K562 (cell line): ENCODE results near the gene ANXA3. TPM values are rescaled to one million over a fixed set of nuclear protein-coding genes. Genes with fewer than 3 reads are reported as not detected.

ENCODE experiments used
- ARID2 ChIP-seq: fragments of 450-650 bp; IDR thresholded peaks from 2 replicates; pipeline ENCODE4 v1.6.1; 2017; ENCODE audit warnings: antibody characterized with exemption, mild to moderate bottlenecking
- CEBPZ ChIP-seq: fragments of 150-350 bp; IDR thresholded peaks from 2 replicates; pipeline ENCODE4 v1.6.1; 2014; ENCODE audit warnings: low read depth, mild to moderate bottlenecking, low read length, borderline replicate concordance
- CHD4 ChIP-seq: fragments of 200-600 bp; sonication (generic); IDR thresholded peaks from 3 replicates; pipeline ENCODE4 v1.6.1; 2012; ENCODE audit warnings: low read depth, mild to moderate bottlenecking, mixed read lengths, low read length, inconsistent platforms; ENCODE audit not compliant: insufficient read depth, insufficient replicate concordance, poor library complexity, severe bottlenecking
- EP400 ChIP-seq: fragments of 450-650 bp; IDR thresholded peaks from 2 replicates; pipeline ENCODE4 v1.6.1; 2017; ENCODE audit warnings: antibody characterized with exemption, mild to moderate bottlenecking, moderate library complexity
- HBP1 ChIP-seq: fragments of 450-650 bp; formaldehyde crosslinking; IDR thresholded peaks from 2 replicates; pipeline ENCODE4 v1.4.0; 2022; ENCODE audit warnings: missing genetic modification characterization
- HES1 ChIP-seq: fragments of 450-650 bp; IDR thresholded peaks from 2 replicates; pipeline ENCODE4 v1.6.1; 2016; ENCODE audit warnings: low read depth, mild to moderate bottlenecking, moderate library complexity
- HSF4 ChIP-seq: fragments of 250-450 bp; sonication (Bioruptor Pico); IDR thresholded peaks from 2 replicates; pipeline ENCODE4 v2.1.2; 2022; ENCODE audit warnings: mild to moderate bottlenecking, moderate library complexity, borderline replicate concordance
- MTF1 ChIP-seq: fragments of 250-450 bp; sonication (Bioruptor Pico); IDR thresholded peaks from 2 replicates; pipeline ENCODE4 v1.9.0; 2021; ENCODE audit warnings: moderate library complexity, mild to moderate bottlenecking, inconsistent platforms, borderline replicate concordance
- NELFE ChIP-seq: IDR thresholded peaks from 2 replicates; pipeline ENCODE4 v1.6.1; 2011; ENCODE audit warnings: mild to moderate bottlenecking; ENCODE audit not compliant: insufficient read depth, insufficient read length
- PHB2 ChIP-seq: fragments of 450-650 bp; IDR thresholded peaks from 2 replicates; pipeline ENCODE4 v1.6.1; 2017; ENCODE audit warnings: low read depth
- SMAD1 ChIP-seq: fragments of 150-350 bp; IDR thresholded peaks from 2 replicates; pipeline ENCODE4 v1.6.1; 2014; ENCODE audit warnings: low read length, low read depth; ENCODE audit not compliant: partially characterized antibody
- SMC3 ChIP-seq: conservative IDR thresholded peaks from 2 replicates; pipeline ENCODE4 v1.6.1; 2011; ENCODE audit warnings: low read depth, low read length, improper control_type of control experiment; ENCODE audit not compliant: insufficient read depth
- TAL1 ChIP-seq: fragments of 450-650 bp; IDR thresholded peaks from 2 replicates; pipeline ENCODE4 v1.6.1; 2016; ENCODE audit warnings: mild to moderate bottlenecking
- ZBTB12 ChIP-seq: fragments of 250-450 bp; sonication (Bioruptor Pico); IDR thresholded peaks from 2 replicates; pipeline ENCODE4 v1.4.0; 2020
- ZBTB17 ChIP-seq: fragments of 450-650 bp; formaldehyde crosslinking; IDR thresholded peaks from 2 replicates; pipeline ENCODE4 v1.4.0; 2020; ENCODE audit warnings: mild to moderate bottlenecking
- ZBTB7A ChIP-seq: IDR thresholded peaks from 2 replicates; pipeline ENCODE4 v1.6.1; 2011; ENCODE audit warnings: low read depth, mild to moderate bottlenecking, low read length, moderate library complexity, borderline replicate concordance; ENCODE audit not compliant: control insufficient read depth
- ZNF668 ChIP-seq: fragments of 250-450 bp; sonication (Bioruptor Pico); IDR thresholded peaks from 2 replicates; pipeline ENCODE4 v1.8.0; 2022; ENCODE audit warnings: mild to moderate bottlenecking, inconsistent platforms
- polyA plus RNA-seq, 8 experiments: library from polyadenylated mRNA; depleted of rRNA in 4 of 8; stranded (reverse) in 5 of 8; unstranded in 3 of 8; fragments of >200 nt; fragmentation: Nextera tagmentation in 2 of 8; fragmentation: Illumina TruSeq in 1 of 8; extraction: Ambion mirVana in 2 of 8; extraction: Trizol in 1 of 8; gene quantifications; 2 replicates each; pipeline versions ENCODE4 v1.2.1 to v1.2.3, GENCODE V29; 2011 to 2014; ENCODE audit warnings: inconsistent platforms in 1 of 8, missing spikeins in 1 of 8
- total RNA-seq, 7 experiments: library from RNA; depleted of rRNA in 6 of 7; stranded (reverse); fragments of >200 nt in 6 of 7; fragmentation: Illumina TruSeq in 2 of 7; extraction: Trizol in 2 of 7; gene quantifications; 2 replicates each; pipeline versions ENCODE4 v1.2.1 to v1.2.3, GENCODE V29; 2011 to 2021; ENCODE audit warnings: low replicate concordance in 1 of 7
- TF ChIP-seq, protein P1 (sequence below): sonication (generic); formaldehyde crosslinking; IDR thresholded peaks from 2 replicates; pipeline ENCODE4 v1.5.0; 2020; ENCODE audit warnings: missing genetic modification reagents

ANXA3 gene
- total and polyA plus RNA-seq, 9 of the 15 experiments (the other 6 are each of a cell fraction or from before 2014, with no cell fraction given): 6.3 to 15.5 (median 9.8) TPM

GRCh38 chr4:78621395-78621794 is 69.8 kb downstream of the ANXA3 start (continued):
- no peak; the same call in 1 of the 2 replicates for TF ChIP-seq HBP1 (CRISPR knock-in tag)
- TF ChIP-seq, protein P1, sequence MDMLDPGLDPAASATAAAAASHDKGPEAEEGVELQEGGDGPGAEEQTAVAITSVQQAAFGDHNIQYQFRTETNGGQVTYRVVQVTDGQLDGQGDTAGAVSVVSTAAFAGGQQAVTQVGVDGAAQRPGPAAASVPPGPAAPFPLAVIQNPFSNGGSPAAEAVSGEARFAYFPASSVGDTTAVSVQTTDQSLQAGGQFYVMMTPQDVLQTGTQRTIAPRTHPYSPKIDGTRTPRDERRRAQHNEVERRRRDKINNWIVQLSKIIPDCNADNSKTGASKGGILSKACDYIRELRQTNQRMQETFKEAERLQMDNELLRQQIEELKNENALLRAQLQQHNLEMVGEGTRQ (CRISPR knock-in tag): no peak
- TF ChIP-seq ARID2: no peak
- TF ChIP-seq SMAD1: peak; percentile 61
- TF ChIP-seq EP400: no peak; the same call in 1 of the 2 replicates
- TF ChIP-seq NELFE: no peak
- TF ChIP-seq SMC3: no peak; the same call in 1 of the 2 replicates
- peak; percentile 49; the same call in 1 of the 2 replicates for TF ChIP-seq HES1
- TF ChIP-seq PHB2: peak; percentile 15; the same call in 1 of the 2 replicates
- TF ChIP-seq ZBTB17: 0 out of 2 replicates have a peak, but pooled peaks have one; percentile 61
- TF ChIP-seq ZBTB12 (CRISPR knock-in tag): no peak
- no peak for TF ChIP-seq CHD4
- TF ChIP-seq TAL1: peak; percentile 89
- TF ChIP-seq ZNF668 (CRISPR knock-in tag): no peak
- peak; percentile 99 for TF ChIP-seq ZBTB7A
- TF ChIP-seq CEBPZ: no peak
- TF ChIP-seq HSF4 (CRISPR knock-in tag): 0 out of 2 replicates have a peak, but pooled peaks have one; percentile 26
- TF ChIP-seq MTF1 (CRISPR knock-in tag): no peak
